Ovary (tissue), 3 donors: ENCODE data around the gene CSH2.
"Not testable (repeated sequence)": the region's sequence is repeated elsewhere in the genome, so short reads cannot be mapped to it uniquely, and the experiment has no call there.

Experiments
- POLR2A ChIP-seq: fragments of 450-650 bp; IDR thresholded peaks from one replicate; pipeline ENCODE4 v1.6.1; 2017; ENCODE audit warnings: antibody characterized with exemption, mild to moderate bottlenecking, moderate library complexity
- TF ChIP-seq, protein P1 (sequence below), 3 donors: fragments of 450-650 bp in 2 of 3; fragments of 200-600 bp in 1 of 3; IDR thresholded peaks; one replicate each; pipeline versions ENCODE4 v1.5.1 to v1.8.0; 2016 to 2022; ENCODE audit warnings: antibody characterized with exemption in 3 of 3, mild to moderate bottlenecking in 1 of 3
- donor health status: DM: no; HTN: no; CAD: no.

DNA sequence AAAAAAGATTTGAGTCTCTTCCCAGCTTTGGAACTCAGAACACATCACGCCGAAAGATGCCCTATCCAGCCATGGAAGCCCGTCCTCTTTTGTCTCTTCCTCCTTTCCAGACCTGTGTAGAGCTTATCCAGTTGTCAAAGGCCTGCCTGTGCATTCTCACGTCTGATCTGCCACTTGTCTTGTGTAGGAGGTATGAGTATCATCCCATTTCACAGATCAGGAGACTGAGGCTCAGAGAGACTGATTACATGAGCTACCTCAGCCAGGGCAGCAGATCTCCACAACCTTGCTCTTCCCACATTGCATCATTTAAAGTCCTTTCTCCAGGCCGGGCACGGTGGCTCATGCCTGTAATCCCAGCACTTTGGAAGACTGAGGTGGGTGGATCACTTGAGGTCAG lies 1.2 kb upstream of the CSH2 start:
- TF ChIP-seq, protein P1, sequence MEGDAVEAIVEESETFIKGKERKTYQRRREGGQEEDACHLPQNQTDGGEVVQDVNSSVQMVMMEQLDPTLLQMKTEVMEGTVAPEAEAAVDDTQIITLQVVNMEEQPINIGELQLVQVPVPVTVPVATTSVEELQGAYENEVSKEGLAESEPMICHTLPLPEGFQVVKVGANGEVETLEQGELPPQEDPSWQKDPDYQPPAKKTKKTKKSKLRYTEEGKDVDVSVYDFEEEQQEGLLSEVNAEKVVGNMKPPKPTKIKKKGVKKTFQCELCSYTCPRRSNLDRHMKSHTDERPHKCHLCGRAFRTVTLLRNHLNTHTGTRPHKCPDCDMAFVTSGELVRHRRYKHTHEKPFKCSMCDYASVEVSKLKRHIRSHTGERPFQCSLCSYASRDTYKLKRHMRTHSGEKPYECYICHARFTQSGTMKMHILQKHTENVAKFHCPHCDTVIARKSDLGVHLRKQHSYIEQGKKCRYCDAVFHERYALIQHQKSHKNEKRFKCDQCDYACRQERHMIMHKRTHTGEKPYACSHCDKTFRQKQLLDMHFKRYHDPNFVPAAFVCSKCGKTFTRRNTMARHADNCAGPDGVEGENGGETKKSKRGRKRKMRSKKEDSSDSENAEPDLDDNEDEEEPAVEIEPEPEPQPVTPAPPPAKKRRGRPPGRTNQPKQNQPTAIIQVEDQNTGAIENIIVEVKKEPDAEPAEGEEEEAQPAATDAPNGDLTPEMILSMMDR (IDR thresholded peaks at IDR 0.05), result not testable (repeated sequence)
- not testable (repeated sequence) for TF ChIP-seq POLR2A
